ENCODE results near the gene GNAS.

Gene GNAS

DNA sequence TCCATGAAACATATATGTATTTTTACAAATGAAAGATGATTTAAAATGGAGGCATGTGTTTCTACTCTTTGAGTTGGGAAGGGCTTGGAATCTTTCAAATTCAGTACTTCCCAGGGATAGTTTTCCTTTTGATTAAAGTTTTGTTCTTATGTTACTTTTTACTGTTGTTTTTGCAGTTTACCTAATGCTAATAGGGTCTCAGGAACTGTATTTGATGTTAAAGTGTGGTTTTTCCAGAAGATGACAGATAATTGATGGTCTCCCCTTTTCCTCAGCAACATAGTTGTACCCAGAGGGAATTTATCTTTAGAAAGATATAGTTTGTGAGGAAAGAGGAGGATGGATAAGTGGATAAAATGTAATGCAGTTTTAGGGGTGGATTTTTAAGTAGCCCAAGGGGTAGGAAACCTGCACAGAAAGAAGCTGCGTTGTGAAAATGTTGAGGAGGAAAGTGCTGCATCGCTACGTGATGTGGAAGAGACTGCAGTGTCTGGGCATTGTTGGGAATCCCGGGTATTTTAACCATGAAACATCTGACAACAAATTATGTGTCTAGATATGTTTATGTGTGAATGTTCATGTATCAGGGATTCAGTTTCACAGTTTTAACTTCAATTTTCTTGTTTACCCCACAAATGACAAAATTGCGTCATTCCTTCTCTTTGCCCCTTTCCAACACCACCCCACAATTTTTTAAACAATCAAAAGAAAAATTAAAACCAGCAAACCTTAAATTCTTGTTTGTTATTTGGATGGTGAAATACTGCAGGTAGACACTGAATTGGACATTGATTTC, 42.3 kb downstream of the GNAS start:
- H3K27ac ChIP-seq, result no peak overlapping the region
- no peak for TF ChIP-seq ZFX (IDR thresholded peaks at IDR 0.05)
- TF ChIP-seq, protein P1, sequence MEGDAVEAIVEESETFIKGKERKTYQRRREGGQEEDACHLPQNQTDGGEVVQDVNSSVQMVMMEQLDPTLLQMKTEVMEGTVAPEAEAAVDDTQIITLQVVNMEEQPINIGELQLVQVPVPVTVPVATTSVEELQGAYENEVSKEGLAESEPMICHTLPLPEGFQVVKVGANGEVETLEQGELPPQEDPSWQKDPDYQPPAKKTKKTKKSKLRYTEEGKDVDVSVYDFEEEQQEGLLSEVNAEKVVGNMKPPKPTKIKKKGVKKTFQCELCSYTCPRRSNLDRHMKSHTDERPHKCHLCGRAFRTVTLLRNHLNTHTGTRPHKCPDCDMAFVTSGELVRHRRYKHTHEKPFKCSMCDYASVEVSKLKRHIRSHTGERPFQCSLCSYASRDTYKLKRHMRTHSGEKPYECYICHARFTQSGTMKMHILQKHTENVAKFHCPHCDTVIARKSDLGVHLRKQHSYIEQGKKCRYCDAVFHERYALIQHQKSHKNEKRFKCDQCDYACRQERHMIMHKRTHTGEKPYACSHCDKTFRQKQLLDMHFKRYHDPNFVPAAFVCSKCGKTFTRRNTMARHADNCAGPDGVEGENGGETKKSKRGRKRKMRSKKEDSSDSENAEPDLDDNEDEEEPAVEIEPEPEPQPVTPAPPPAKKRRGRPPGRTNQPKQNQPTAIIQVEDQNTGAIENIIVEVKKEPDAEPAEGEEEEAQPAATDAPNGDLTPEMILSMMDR (conservative IDR thresholded peaks at IDR 0.05), result no peak

GRCh38 chr20:58895448-58896180, 43.1 kb downstream of the GNAS start:
- H3K27ac ChIP-seq, result no peak overlapping the region

DNA sequence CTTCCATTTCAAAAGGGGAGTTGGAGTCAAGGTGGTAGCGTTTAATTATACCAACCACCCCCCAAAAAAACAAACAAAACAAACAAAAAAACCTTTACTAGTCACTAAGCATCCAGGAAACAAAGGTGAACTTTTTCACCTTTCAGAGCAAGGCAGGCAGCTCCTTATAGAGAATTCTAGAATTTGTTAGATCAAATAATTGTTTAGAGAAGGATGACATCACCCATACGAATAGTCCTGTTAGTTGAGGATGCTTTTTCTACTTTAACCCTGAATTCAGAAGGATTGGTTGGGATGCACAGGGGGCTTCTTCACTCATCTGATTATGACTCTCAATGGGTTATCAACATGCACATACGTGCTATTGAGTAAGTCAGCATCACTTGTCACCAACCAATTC, 44.3 kb downstream of the GNAS start:
- TF ChIP-seq, protein P1 (conservative IDR thresholded peaks at IDR 0.05), result no peak
- no peak for TF ChIP-seq ZFX (IDR thresholded peaks at IDR 0.05)
- H3K27ac ChIP-seq, result no peak overlapping the region

More at GRCh38 chr20:58895448-58896180, 43.1 kb downstream of the GNAS start:
- no peak for TF ChIP-seq ZFX (IDR thresholded peaks at IDR 0.05)
- TF ChIP-seq, protein P1 (conservative IDR thresholded peaks at IDR 0.05), result no peak

- no peak for TF ChIP-seq ZFX (IDR thresholded peaks at IDR 0.05)
- TF ChIP-seq, protein P1 (conservative IDR thresholded peaks at IDR 0.05), result no peak
Observed at GRCh38 chr20:58897488-58897887, 45.0 kb downstream of the GNAS start.

GRCh38 chr20:58898629-58899408, 46.3 kb downstream of the GNAS start:
- TF ChIP-seq, protein P1 (conservative IDR thresholded peaks at IDR 0.05), result no peak
- no peak for TF ChIP-seq ZFX (IDR thresholded peaks at IDR 0.05)
- no peak overlapping the region for H3K27ac ChIP-seq

More at GRCh38 chr20:58897488-58897887, 45.0 kb downstream of the GNAS start:
- H3K27ac ChIP-seq, result no peak overlapping the region

GRCh38 chr20:58899512-58899911, 47.0 kb downstream of the GNAS start:
- no peak for TF ChIP-seq ZFX (IDR thresholded peaks at IDR 0.05)
- TF ChIP-seq, protein P1 (conservative IDR thresholded peaks at IDR 0.05), result no peak
- no peak overlapping the region for H3K27ac ChIP-seq

Data from C4-2B (cell line).